HPDE6-E6E7 (cell line): ENCODE results near the gene MKS1.

Experiments used
- DNase-seq: peaks from one replicate; pipeline ENCODE4 v3.0.0; 2011; ENCODE audit warnings: missing footprints; ENCODE audit errors: extremely low spot score

MKS1 gene

DNA sequence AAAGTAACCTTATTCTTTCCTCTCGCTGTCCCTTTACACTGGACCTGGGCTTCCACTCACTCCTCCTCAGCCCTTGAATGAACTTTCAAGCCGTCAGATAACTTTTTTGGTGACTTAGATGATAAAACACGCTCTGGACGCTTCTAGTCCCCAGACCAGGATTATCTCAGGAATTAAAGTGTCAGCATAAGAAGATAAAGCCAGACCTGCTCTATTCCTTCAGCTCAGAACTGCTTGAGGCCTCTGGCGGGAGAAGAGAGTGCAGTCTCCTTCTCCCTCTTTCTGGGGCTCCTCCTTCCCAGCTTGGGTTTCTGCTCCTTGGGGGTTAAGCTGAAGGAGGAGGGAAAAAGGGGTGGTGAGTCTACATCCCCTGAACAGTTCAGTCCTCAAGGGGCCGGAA lies 25.9 kb upstream of the MKS1 start:
- no peak for DNase-seq

DNA sequence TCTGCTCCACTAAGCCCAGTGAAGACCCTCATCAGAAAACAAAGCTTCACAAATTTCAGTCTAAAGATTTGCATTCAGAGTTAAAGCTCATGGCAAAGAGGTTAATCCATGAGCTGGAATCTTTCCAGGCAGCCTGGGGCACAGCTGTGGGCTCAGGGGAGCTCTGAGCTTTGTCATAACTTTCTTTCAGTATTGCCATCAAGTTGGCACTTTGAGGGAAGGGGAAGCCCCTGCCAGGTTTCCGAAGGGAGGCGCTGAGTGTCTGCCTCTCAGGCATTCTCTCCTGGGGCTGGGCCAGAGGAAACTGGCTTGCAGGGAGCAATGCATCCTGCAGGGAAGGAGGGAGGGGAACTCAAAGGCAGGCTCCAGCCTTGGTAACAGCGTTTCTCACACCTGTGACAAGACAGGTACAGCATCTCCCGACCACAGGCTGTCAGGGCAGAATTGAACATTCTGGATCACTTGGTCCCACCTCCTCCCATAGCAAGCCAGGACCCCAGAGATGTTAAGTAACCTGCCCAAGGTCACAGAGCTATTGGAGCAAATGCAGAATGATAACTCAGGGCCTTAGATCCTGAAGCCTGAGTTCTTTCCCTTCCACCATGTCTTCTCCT lies 23.2 kb upstream of the MKS1 start:
- no peak for DNase-seq

DNA sequence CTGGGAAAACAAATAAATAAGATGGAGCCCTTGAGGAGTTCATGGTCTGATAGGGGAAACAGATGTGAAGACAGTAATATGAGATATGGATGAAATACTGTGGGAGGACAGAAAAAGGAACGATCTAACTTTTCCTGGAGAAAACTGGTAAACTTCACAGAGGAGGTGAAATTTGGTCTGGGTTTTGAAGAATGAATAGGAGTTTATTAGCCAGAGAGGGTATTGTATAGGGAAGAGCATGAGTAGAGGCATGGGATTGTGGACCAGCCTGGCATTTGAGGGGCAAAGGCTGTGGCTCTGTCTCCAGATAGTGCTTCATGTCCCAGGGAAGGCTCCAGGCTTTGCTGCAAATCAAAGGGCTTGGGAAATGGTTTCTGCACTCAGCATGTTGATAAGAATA lies 20.9 kb upstream of the MKS1 start:
- DNase-seq: no peak

DNA sequence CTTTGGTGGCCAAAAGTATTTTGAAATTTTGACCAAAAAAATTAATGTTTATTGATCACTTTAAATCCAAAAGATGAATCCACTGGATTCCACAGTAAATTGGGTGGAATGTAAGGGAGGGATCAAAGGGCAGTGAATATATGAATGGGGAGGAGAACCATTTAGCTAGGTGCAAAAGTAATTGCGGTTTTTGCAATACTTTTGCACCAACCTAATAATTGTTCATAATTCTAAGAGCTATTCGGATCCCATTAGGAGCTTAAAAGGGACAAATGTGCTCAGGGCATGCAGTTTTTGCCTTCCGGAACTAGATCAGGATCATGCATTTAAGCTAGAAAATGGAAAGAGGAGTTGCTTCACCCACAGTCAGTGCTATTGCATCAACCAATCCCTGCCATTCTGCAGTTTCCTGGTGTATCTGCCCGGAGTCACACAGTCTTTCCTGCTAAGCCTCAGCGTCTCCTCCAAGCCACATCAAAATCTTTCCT lies 19.1 kb upstream of the MKS1 start, which contains the start of gene LPO:
Gene LPO, plus strand, starts transcription at position 438 of the 488 bp plus-strand sequence. CDS start 4,396 bp downstream, outside the sequence.
- no peak for DNase-seq

DNA sequence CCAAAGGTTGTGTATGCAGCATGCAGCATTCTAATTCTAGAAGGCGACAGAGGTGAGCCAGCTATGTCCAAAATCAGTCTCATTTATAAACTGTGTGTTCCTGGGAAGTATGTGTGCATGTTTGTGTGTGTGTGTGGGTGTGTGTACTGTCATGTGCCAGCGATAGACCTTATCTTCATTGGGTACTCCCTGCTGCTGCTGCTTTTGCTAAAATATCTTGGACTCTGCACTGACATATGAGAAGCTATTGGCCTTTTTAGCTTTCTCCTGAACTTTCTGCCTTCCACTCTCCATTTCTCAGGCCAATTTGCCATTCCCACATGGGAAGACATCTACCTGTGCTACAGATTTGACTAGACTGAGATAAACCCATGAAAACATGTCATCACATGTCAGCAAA lies 17.3 kb upstream of the MKS1 start:
- DNase-seq: no peak

DNA sequence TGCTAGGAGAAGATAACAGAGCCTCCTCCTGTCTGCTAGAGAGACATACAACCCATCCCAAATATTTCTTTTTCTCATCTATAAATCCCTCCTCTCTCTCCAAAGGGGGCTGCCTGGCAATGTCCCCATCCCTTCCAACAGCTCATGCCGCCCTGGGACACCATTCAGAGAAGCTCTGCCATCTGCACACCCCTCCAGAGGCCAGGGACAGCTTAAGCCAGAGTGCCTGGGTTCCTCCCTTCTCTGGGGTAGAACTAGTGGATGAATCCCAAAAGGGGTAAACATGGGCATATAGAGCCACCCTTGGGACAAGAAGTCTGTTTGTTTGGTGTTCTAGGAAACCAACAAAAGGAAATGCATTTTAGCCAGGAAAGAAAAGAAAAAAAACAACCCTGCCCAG lies 16.8 kb upstream of the MKS1 start:
- no peak for DNase-seq

DNA sequence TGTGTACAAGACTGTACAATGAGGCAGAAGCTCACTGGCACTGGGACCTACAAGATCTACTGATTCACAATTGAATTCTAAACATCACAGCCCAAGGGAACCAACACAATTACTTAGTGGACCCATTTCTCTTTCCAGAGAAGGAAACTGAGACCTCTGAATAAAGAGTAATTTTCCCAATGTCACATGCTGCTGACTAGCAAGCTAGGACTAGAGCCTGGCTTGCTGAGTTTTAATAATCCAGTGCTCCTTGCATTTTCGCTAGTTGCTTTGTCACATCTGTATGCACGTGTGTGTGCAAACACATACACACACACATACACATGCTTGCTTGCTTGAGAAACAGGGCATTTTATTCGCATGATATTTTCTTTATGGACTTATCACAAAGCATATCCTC lies 15.5 kb upstream of the MKS1 start:
- DNase-seq: no peak

- no peak for DNase-seq
Measured at GRCh38 chr17:58233543-58233942, 14.5 kb upstream of the MKS1 start.

DNA sequence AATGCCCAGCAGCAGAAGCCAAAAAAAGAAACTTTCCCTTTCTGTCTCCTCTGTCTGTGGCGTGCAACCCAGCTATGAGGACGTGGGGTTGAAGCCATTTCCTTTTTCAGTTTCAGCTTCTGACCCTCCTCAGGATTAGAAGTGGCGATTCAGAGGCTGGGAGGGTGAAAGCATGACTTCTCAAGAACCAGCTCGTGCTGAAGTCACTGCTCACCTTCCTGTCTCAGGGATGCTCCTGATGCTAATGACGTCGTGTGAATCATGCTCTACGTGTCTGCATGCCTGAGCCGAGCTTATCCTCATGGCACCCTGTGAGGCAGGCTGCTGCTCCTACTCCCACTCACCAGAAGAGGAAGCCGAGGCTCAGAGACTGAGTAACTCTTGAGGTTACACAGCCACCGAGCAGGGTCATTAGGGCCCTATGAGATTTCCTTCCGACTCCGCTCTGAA lies 13.7 kb upstream of the MKS1 start:
- no peak for DNase-seq

DNA sequence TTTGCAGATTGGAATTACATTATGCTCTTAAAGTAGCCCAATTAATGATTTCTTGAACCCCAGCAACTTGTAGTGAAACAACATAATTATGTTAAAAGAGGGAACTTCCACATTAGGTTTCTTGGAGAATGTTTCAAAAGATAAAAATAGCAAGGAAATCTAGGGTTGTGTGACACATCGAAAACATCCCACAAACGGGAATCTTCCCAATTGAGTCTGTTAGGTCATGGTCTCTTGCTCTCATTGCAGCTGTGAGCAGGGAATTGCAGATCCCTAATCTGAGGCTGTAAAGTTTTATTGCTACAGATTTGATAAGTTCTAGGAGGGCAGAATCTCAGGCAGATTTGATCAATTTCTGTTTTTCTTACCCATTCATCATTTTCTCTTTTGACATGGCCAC lies 12.6 kb upstream of the MKS1 start:
- no peak for DNase-seq

DNA sequence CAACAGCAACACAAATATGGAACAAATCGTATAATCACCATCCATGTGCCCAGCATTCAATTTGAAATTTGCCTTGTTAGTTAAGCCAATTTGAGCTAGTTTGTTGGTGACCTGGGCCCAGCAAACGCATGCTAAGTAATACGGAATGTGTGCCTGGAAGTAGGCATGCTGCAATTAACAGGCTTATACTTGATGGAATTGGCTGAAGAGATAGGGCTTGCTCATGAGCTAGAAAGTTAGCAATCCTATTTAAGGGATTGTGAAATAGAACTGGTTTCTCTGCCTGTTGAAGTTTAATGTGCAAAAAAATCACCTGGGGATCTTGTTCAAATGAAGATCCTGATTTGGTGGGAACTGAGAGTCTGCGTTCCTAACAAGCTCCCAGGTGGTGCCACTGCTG lies 10.8 kb upstream of the MKS1 start:
- DNase-seq: no peak

DNA sequence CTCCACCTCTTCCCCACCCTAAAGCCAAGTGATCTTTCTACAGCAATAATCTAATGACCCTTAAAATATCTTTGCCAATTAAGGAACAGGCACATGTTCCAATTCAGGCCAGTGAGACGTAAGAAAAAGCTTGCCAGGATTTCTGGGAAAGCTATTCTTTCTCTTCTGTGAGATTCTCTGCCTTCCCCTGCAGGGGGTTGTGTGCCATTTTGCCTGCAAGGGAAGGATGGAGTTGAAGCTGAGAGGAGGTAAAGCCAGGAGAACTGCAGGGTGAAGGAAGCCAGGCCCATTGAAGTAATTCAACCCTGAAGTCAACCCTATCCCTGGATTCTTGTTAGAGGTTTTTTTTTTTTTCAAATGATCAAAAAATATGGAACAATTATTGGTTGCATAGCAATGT lies 10.3 kb upstream of the MKS1 start:
- DNase-seq: no peak

- no peak for DNase-seq
Measured at GRCh38 chr17:58228679-58229078, 9.6 kb upstream of the MKS1 start.

DNA sequence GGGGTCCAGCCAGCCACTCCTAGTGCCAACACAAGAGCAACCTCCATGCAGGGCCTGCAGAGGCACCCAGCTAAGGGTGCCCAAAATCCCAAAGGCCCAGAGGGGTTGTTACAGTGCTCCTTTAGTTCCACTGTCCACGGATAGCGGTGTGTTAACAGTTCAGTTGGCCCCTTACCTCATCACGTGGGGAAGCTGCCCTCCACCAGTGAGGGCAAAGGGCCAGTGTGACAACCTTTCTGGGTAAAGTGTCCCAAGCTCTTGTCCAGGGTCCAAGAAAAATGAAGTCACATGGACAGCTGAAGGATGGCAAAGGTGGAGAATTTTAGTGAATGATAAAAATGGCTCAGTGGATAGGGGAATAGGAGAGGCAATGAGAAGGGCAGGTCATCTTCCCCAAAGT lies 8.7 kb upstream of the MKS1 start:
- DNase-seq: no peak

DNA sequence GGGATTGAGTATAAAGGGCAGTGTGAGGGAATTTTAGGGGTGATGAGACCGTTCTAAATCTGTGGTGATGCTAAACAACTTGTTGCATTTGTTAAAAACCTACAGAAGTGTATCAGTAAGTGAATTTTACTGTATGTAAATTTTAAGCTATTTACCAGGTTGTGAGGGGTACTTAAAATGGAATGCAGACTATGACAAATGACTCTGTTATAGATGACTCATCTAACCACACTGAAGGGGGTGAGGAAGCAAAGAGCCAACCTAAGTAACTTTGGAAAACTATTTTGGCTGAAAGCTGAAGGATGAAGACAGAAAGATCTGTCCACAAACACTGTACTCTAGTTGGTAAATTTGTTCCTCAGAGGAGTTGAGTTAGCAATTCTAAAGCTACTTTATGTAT lies 5.3 kb upstream of the MKS1 start:
- DNase-seq: no peak

GRCh38 chr17:58219789-58220183 lies 731 bp upstream of the MKS1 start:
- DNase-seq: no peak

GRCh38 chr17:58217766-58218165 lies 1.3 kb downstream of the MKS1 start:
- DNase-seq: no peak

DNA sequence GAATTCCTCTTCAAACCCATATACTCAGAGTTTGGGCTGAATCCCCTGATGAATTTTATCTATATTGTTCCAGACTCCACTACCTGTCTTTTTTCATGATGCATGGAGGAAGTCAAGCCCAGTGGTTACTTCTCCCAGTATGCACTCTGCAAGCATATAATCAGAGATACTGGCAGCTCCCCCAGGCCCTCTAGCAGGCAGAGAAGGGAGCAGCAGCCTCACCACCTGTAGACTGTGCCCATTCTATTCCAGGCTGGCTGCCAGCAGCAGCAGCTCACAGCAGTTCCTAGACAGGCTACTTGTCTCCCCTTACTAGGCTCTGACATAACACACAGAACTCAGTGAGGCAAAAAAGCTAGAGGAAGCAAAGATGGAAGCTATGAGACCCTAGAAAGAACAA lies 3.4 kb downstream of the MKS1 start:
- DNase-seq: no peak

DNA sequence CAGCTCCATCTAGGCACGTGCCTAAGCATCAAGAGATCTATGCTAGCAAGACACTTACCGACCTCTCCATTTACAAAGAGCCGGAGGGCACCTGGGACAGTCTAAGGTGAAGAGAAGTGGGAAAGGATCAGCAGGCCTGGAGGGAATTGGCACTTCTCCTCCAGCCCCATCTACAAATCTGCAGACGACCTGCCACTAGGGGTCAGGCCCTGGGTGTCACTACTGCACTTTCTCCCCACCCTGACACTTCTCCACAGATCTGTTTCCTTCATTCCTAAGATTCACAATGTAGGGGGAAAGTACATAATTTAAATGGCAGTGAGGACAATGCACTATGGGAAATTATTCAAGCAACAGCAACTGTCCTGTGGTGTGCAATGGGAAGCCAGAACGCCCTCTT lies 8.1 kb downstream of the MKS1 start:
- DNase-seq: no peak

DNA sequence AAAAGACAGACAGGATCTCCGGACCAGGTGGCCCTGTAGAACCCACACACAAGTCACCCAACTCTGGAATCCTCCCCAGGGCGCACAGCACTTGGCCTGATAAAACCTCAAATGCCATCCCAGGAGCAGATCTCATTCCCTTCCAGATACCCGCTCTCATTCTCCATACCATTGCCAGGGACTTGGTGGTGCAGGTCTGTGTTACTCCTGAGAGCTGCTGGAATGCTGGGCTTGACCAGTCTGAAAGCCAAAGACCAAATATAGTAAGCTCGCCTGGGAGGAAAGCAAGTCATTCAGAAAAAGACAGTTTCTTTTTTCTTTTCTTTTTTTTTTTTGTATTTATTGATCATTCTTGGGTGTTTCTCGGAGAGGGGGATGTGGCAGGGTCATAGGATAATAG lies 10.7 kb downstream of the MKS1 start:
- no peak for DNase-seq

GRCh38 chr17:58207451-58207850 lies 11.6 kb downstream of the MKS1 start:
- DNase-seq: no peak

- no peak for DNase-seq
Measured at GRCh38 chr17:58205936-58206335, 13.1 kb downstream of the MKS1 start.

GRCh38 chr17:58204796-58205195 lies 14.3 kb downstream of the MKS1 start:
- DNase-seq: no peak

DNA sequence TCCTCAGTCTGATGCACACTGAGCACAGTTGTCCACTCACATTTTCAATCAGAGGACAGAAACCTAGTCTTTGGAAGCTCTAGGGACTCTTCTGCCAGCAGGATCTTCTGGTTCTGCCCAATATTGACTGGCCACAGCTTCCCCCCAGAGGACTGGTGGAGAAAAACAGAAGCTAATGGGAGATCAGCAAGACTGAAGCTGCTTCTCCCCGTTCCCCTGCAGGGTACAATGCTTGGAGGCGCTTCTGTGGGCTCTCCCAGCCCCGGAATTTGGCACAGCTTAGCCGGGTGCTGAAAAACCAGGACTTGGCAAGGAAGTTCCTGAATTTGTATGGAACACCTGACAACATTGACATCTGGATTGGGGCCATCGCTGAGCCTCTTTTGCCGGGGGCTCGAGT lies 16.2 kb downstream of the MKS1 start:
- DNase-seq: no peak
